A549 (cell line): ENCODE measurements around the gene CARF. TPM values are rescaled to one million over a fixed set of nuclear protein-coding genes. Genes with fewer than 3 reads are reported as not detected.
A peak's percentile ranks its signal among the peaks of the same experiment; 100 is the strongest.

ENCODE experiments used
- ATAC-seq, 2 experiments: fragments of 200-7000 bp in 1 of 2; fragments of >200 bp in 1 of 2; cut with Nextera tagmentation in 1 of 2; cut with Tn5 transposase in 1 of 2; 3 replicates each; pipeline versions ENCODE4 v1.8.0 to v1.9.1; 2018 to 2020; ENCODE audit warnings: mild to moderate bottlenecking in 1 of 2, moderate library complexity in 1 of 2
- CTCF ChIA-PET: fragments of 300-600 bp; sonication (Branson Sonifier 250); formaldehyde crosslinking; extraction: SDS; loops from one replicate; lab custom pipeline; 2021; ENCODE audit warnings: antibody characterized with exemption, inconsistent platforms; lab: Yijun Ruan, JAX
- POLR2A ChIA-PET: fragments of 350-600 bp; formaldehyde crosslinking; extraction: SDS; loops from one replicate; lab custom pipeline; 2021; ENCODE audit warnings: antibody characterized with exemption, inconsistent platforms; lab: Yijun Ruan, JAX
- DNase-seq, 2 experiments: peaks; one replicate each; pipeline versions ENCODE4 v3.0.0 to v3.0.0-alpha.2; 2011 to 2016; ENCODE audit warnings: low read depth in 1 of 2, low spot score in 1 of 2
- FAIRE-seq: peaks from 2 replicates; lab custom pipeline; 2011; peaks lifted over from hg19 to GRCh38; lab: Jason Lieb, UNC
- H3K27ac ChIP-seq, 2 experiments: fragments of >200 bp; sonication (Bioruptor Twin); formaldehyde crosslinking; 3 replicates each; pipeline ENCODE4 v1.5.1; 2016 to 2017
- H3K4me1 ChIP-seq: fragments of >200 bp; sonication (Bioruptor Twin); formaldehyde crosslinking; 3 replicates; pipeline ENCODE4 v1.6.1; 2016
- H3K4me2 ChIP-seq: fragments of >200 bp; sonication (Bioruptor Twin); formaldehyde crosslinking; 3 replicates; pipeline ENCODE4 v1.6.1; 2016
- H3K4me3 ChIP-seq: fragments of >200 bp; sonication (Bioruptor Twin); formaldehyde crosslinking; 3 replicates; pipeline ENCODE4 v1.5.1; 2016
- H3K9me3 ChIP-seq: fragments of >200 bp; sonication (Bioruptor Twin); formaldehyde crosslinking; 3 replicates; pipeline ENCODE4 v1.6.1; 2016
- CBX2 ChIP-seq: fragments of 200-600 bp; sonication (generic); IDR thresholded peaks from 2 replicates; pipeline ENCODE4 v1.6.1; 2016; ENCODE audit warnings: low read depth, mild to moderate bottlenecking, borderline replicate concordance
- CEBPB ChIP-seq, 2 experiments: fragments of >200 bp in 1 of 2; sonication (Bioruptor Twin) in 1 of 2; formaldehyde crosslinking in 1 of 2; IDR thresholded peaks; 2 replicates each; pipeline ENCODE4 v1.6.1; 2012 to 2016
- CHD2 ChIP-seq: fragments of 150-350 bp; IDR thresholded peaks from 2 replicates; pipeline ENCODE4 v1.6.1; 2014; ENCODE audit warnings: low read length; ENCODE audit not compliant: partially characterized antibody
- ESRRA ChIP-seq: fragments of 150-350 bp; IDR thresholded peaks from 2 replicates; pipeline ENCODE4 v1.6.1; 2014; ENCODE audit warnings: mild to moderate bottlenecking, low read length, borderline replicate concordance
- FOSB ChIP-seq: fragments of 250-450 bp; sonication (Bioruptor Pico); IDR thresholded peaks from 2 replicates; pipeline ENCODE4 v1.5.0; 2020; ENCODE audit warnings: mild to moderate bottlenecking, moderate library complexity
- HDAC2 ChIP-seq: fragments of 200-600 bp; sonication (generic); IDR thresholded peaks from 2 replicates; pipeline ENCODE4 v1.6.1; 2016
- HEYL ChIP-seq: fragments of 250-450 bp; sonication (Bioruptor Pico); IDR thresholded peaks from 2 replicates; pipeline ENCODE4 v1.8.0; 2021; ENCODE audit warnings: mild to moderate bottlenecking, moderate library complexity
- HMGXB4 ChIP-seq: fragments of 250-450 bp; sonication (Bioruptor Pico); IDR thresholded peaks from 2 replicates; pipeline ENCODE4 v1.5.0; 2021; ENCODE audit warnings: mild to moderate bottlenecking, moderate library complexity, borderline replicate concordance
- KDM5A ChIP-seq: fragments of 200-600 bp; sonication (generic); IDR thresholded peaks from 2 replicates; pipeline ENCODE4 v1.6.1; 2016; ENCODE audit warnings: antibody characterized with exemption, mild to moderate bottlenecking
- NFE2L2 ChIP-seq: fragments of 150-350 bp; conservative IDR thresholded peaks from 2 replicates; pipeline ENCODE4 v1.6.1; 2014; ENCODE audit warnings: low read length
- POLR2AphosphoS2 ChIP-seq: conservative IDR thresholded peaks from 2 replicates; pipeline ENCODE4 v1.6.1; 2012; ENCODE audit warnings: low read length, improper control_type of control experiment, inconsistent platforms
- RAD21 ChIP-seq, 2 experiments: fragments of >200 bp in 1 of 2; sonication (Bioruptor Twin) in 1 of 2; formaldehyde crosslinking in 1 of 2; IDR thresholded peaks in 1 of 2; conservative IDR thresholded peaks in 1 of 2; 2 replicates in 1 of 2; 3 replicates in 1 of 2; pipeline ENCODE4 v1.6.1; 2012 to 2018; ENCODE audit warnings: inconsistent platforms in 1 of 2
- RFX5 ChIP-seq: fragments of 450-650 bp; IDR thresholded peaks from 2 replicates; pipeline ENCODE4 v1.7.1; 2014; ENCODE audit warnings: antibody characterized with exemption, mild to moderate bottlenecking, moderate library complexity
- SREBF2 ChIP-seq: fragments of 450-650 bp; IDR thresholded peaks from 2 replicates; pipeline ENCODE4 v1.6.1; 2014; ENCODE audit warnings: mild to moderate bottlenecking, moderate library complexity
- TFCP2L1 ChIP-seq: fragments of 250-450 bp; sonication (Bioruptor Pico); IDR thresholded peaks from 2 replicates; pipeline ENCODE4 v1.5.0; 2021; ENCODE audit warnings: mild to moderate bottlenecking
- ZC3H11A ChIP-seq: fragments of 450-650 bp; IDR thresholded peaks from 2 replicates; pipeline ENCODE4 v1.6.1; 2014; ENCODE audit warnings: antibody characterized with exemption, mild to moderate bottlenecking
- WGBS: methylation state at CpG from one replicate; pipeline ENCODE4 v1.1.6; 2017; ENCODE audit errors: missing lambda C conversion rate; 5-methylcytosine and 5-hydroxymethylcytosine counted together
- polyA plus RNA-seq, 4 experiments: library from polyadenylated mRNA; depleted of rRNA in 3 of 4; stranded (reverse); fragments of >200 nt; fragmentation: RNase III in 1 of 4; extraction: RNeasy Plus Mini Kit Qiagen cat#74134 plus additional on column Dnase treatment in 1 of 4; gene quantifications; 2 replicates in 3 of 4; 3 replicates in 1 of 4; pipeline ENCODE4 v1.2.3, GENCODE V29; 2011 to 2017
- TF ChIP-seq, protein P1 (sequence below): fragments of 450-650 bp; IDR thresholded peaks from 2 replicates; pipeline ENCODE4 v1.6.1; 2014; ENCODE audit warnings: antibody characterized with exemption
- TF ChIP-seq, protein P2 (sequence below): IDR thresholded peaks from 2 replicates; pipeline ENCODE4 v1.6.1; 2012
- TF ChIP-seq, protein P3 (sequence below): fragments of 200-600 bp; sonication (generic); IDR thresholded peaks from 2 replicates; pipeline ENCODE4 v1.6.1; 2016; ENCODE audit warnings: antibody characterized with exemption, mild to moderate bottlenecking, moderate library complexity
- TF ChIP-seq, protein P4 (sequence below): IDR thresholded peaks from 2 replicates; pipeline ENCODE4 v1.6.1; 2012

CARF gene
- polyA plus RNA-seq, 2 of the 4 experiments (the other 2 are of a cell fraction), result 2.1 to 6.0 TPM

DNA sequence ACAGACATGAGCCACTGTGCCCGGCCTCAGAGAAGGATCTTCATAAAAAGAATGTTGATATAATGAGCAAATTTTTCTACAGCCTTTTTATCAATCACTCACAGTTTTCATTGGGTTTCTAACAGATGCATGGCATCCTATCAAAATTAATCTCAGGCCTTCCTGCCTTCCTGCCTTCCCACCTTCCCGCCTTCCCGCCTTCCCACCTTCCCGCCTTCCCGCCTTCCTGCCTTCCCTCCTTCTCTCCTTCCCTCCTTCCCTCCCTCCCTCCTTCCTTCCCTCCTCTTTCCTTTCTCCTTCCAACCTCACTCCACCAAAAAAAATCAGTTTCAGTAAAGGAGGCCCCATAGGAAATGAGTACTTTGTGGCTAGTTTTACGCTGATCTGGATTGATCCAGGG lies 48.4 kb downstream of the CARF start:
- Histone ChIP-seq H3K4me3 (no peak overlapping the region), H3K9me3 (no peaks in the 10 kb centered on the region), H3K27ac (no peak overlapping the region), H3K4me1 (peaks cover 15% of the 10 kb centered on the region), H3K4me2 (no peak overlapping the region)
- POLR2A ChIA-PET, result no interaction called here
- FAIRE-seq (no peak), ATAC-seq (no peak), DNase-seq (no peak)
- TF ChIP-seq, protein P1, sequence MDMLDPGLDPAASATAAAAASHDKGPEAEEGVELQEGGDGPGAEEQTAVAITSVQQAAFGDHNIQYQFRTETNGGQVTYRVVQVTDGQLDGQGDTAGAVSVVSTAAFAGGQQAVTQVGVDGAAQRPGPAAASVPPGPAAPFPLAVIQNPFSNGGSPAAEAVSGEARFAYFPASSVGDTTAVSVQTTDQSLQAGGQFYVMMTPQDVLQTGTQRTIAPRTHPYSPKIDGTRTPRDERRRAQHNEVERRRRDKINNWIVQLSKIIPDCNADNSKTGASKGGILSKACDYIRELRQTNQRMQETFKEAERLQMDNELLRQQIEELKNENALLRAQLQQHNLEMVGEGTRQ, result no peak
- TF ChIP-seq HEYL (no peak), RFX5 (no peak), SREBF2 (no peak), ESRRA (no peak), POLR2AphosphoS2 (no peak), TFCP2L1 (CRISPR knock-in tag) (no peak), KDM5A (no peak), HDAC2 (no peak), FOSB (CRISPR knock-in tag) (no peak), CBX2 (no peak)
- TF ChIP-seq, protein P2, sequence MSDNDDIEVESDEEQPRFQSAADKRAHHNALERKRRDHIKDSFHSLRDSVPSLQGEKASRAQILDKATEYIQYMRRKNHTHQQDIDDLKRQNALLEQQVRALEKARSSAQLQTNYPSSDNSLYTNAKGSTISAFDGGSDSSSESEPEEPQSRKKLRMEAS, result no peak
- CTCF ChIA-PET, result no interaction called here
- 92% methylated on average over 6 of the region's 6 CpGs for WGBS

- Histone ChIP-seq H3K4me1 (peaks cover 23% of the 10 kb centered on the region), H3K27ac (peak overlapping the region in 1 of 2 experiments; percentile 22; a peak in 1 of 6 replicates), H3K4me3 (no peak overlapping the region), H3K4me2 (no peak overlapping the region), H3K9me3 (no peaks in the 10 kb centered on the region)
- TF ChIP-seq RFX5 (no peak), RAD21 (conservative IDR thresholded peaks at IDR 0.05 in 1 of 2, IDR thresholded peaks at IDR 0.05 in 1 of 2) (no peak), FOSB (CRISPR knock-in tag) (no peak), HMGXB4 (CRISPR knock-in tag) (no peak), CEBPB (IDR thresholded peaks at IDR 0.05) (no peak), ZC3H11A (no peak), NFE2L2 (no peak), CHD2 (no peak)
- TF ChIP-seq, protein P3, sequence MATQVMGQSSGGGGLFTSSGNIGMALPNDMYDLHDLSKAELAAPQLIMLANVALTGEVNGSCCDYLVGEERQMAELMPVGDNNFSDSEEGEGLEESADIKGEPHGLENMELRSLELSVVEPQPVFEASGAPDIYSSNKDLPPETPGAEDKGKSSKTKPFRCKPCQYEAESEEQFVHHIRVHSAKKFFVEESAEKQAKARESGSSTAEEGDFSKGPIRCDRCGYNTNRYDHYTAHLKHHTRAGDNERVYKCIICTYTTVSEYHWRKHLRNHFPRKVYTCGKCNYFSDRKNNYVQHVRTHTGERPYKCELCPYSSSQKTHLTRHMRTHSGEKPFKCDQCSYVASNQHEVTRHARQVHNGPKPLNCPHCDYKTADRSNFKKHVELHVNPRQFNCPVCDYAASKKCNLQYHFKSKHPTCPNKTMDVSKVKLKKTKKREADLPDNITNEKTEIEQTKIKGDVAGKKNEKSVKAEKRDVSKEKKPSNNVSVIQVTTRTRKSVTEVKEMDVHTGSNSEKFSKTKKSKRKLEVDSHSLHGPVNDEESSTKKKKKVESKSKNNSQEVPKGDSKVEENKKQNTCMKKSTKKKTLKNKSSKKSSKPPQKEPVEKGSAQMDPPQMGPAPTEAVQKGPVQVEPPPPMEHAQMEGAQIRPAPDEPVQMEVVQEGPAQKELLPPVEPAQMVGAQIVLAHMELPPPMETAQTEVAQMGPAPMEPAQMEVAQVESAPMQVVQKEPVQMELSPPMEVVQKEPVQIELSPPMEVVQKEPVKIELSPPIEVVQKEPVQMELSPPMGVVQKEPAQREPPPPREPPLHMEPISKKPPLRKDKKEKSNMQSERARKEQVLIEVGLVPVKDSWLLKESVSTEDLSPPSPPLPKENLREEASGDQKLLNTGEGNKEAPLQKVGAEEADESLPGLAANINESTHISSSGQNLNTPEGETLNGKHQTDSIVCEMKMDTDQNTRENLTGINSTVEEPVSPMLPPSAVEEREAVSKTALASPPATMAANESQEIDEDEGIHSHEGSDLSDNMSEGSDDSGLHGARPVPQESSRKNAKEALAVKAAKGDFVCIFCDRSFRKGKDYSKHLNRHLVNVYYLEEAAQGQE, result no peak
- TF ChIP-seq, protein P4, sequence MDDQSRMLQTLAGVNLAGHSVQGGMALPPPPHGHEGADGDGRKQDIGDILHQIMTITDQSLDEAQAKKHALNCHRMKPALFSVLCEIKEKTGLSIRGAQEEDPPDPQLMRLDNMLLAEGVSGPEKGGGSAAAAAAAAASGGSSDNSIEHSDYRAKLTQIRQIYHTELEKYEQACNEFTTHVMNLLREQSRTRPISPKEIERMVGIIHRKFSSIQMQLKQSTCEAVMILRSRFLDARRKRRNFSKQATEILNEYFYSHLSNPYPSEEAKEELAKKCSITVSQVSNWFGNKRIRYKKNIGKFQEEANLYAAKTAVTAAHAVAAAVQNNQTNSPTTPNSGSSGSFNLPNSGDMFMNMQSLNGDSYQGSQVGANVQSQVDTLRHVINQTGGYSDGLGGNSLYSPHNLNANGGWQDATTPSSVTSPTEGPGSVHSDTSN, result no peak
- ChIA-PET CTCF (no interaction called here), POLR2A (no interaction called here)
- DNase-seq (no peak), FAIRE-seq (no peak), ATAC-seq (0 out of 6 replicates have a peak, but pooled peaks of 1 of the 2 experiments have one; percentile 25)
- WGBS, result 94% methylated on average over 4 of the region's 4 CpGs
These were observed 51.6 kb downstream of the CARF start for GRCh38 chr2:202963712-202964111.
